Prostate gland (tissue), 1 donor: Measurements from ENCODE around the gene SMPD4.

ENCODE experiments used
- POLR2A ChIP-seq: fragments of 450-650 bp; IDR thresholded peaks from one replicate; pipeline ENCODE4 v1.6.1; 2016; ENCODE audit warnings: antibody characterized with exemption, mild to moderate bottlenecking
- POLR2AphosphoS5 ChIP-seq: sonication (generic); formaldehyde crosslinking; IDR thresholded peaks from one replicate; pipeline ENCODE4 v1.6.1; 2017; ENCODE audit warnings: antibody characterized with exemption

DNA sequence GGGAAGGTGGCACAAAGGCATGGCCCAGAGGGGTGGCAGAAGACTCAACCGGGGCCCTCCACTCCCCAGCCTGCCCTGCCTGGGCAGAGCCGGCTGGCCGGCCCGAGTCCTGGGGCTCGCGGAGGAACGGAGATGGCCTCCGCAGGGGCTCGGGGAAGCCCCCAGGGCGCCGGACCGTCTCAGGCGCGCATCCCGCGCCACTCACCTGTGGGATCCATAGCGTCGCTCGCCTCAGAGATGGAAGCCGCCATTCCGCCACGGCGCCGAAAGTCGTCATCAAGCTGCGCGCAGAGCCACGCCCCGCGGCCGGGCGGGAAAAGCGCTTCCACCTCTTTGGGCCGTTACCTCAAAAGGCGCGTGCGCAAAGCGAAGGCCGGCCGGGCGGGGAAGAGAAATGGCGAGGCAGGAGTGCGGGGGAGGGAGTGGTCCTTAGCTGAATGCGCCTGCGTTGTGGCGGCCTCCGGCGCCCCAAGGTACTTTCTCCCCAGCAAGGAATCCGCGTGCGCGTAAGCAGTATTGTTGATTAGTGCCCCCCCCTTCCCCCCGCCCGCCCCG, at the start of gene SMPD4:
- TF ChIP-seq POLR2AphosphoS5: peak; percentile 93
- TF ChIP-seq POLR2A: peak; percentile 37
